ENCODE measurements around the gene ITM2C.

The ITM2C gene, protein sequence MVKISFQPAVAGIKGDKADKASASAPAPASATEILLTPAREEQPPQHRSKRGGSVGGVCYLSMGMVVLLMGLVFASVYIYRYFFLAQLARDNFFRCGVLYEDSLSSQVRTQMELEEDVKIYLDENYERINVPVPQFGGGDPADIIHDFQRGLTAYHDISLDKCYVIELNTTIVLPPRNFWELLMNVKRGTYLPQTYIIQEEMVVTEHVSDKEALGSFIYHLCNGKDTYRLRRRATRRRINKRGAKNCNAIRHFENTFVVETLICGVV

DNA sequence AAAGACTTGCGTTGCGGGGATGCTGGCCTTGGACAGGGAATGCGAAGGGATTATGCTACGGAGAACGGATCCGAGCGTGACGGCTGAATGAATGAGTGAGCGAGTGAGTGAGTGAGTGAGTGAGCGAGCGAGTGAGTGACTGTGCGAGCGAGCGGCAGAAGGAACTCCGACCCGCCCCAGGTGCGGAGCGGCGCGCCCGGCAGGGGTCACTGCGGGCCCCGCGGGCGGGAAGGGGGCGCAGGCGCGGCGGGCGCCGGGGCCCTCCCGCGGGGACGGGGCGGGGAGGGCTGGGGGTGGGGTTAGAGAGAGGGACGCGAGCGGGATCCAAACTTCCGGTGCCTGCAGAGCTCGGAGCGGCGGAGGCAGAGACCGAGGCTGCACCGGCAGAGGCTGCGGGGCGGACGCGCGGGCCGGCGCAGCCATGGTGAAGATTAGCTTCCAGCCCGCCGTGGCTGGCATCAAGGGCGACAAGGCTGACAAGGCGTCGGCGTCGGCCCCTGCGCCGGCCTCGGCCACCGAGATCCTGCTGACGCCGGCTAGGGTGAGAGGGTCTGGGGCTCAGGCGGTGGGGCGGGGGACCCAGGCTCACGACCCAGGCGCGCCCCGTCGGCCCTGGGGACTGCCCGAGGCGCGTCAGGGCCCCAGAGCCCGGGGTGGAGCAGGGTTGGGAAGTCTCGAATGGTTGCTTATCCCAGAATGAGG, at the start of gene ITM2C:
TSS of gene ITM2C (plus strand) at position 338 of the 702 bp plus-strand sequence. CDS start at position 422, 84 bp downstream.
- DNase-seq (ENCODE audit: low spot score): peak; percentile 95

DNA sequence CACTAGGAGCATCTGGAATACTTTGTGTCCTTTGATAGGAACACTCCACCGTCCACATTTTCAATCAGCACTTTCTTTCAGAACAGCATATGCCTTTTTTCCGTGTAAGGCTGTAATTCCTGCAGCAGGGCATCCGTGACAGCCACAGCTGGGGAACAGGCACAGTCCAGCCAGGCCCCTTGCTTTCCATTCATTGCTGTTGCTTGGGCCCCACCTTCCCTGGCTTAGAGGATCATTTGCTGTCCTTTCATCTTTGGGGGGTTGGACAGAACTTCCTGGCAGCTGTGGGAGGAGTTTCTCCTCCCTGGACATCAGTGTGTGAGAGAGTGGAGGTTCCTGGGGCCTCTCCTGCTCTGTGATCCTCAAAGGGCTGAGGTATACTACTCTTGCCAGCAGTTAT, 49.7 kb upstream of the ITM2C start:
- no peak for DNase-seq (ENCODE audit: low spot score)

DNA sequence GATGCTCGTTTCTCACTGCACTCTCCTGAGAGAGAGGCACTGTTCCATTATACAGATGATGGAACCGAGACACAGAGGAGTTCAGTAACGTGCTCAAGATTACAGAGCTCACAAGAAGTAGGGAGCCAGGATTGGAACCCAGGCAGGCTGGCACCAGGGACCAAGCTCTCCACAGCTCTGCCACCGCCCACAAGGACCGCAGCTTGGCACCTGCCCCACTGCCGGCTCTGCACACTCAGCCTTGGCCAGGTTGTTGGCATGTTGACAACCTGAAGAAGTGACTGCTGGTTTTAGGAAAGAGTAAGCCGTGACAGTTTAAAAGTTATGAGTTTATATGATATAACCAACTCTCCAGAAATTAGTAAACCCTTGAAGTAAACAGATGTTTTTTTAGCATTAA, 48.0 kb upstream of the ITM2C start:
- no peak for DNase-seq (ENCODE audit: low spot score)

DNA sequence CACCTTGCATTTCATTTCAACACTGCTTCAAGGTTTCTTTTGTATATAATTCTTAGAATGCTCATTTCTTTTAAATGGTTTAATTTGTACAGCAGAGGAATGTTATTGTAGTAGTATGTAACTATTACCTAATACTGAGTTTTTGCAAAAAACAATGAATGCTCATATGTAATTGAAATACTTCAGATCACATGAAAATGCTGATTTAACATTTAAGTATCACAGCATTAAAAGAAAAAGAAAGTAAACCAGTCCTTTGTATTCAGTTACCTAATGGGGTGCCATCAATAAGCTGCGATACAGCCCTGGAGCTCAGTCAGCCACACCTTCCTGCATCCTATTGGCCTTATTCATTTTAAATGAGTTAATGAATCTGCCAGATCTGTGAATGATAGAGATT, 45.3 kb upstream of the ITM2C start:
- DNase-seq (ENCODE audit: low spot score): no peak

DNA sequence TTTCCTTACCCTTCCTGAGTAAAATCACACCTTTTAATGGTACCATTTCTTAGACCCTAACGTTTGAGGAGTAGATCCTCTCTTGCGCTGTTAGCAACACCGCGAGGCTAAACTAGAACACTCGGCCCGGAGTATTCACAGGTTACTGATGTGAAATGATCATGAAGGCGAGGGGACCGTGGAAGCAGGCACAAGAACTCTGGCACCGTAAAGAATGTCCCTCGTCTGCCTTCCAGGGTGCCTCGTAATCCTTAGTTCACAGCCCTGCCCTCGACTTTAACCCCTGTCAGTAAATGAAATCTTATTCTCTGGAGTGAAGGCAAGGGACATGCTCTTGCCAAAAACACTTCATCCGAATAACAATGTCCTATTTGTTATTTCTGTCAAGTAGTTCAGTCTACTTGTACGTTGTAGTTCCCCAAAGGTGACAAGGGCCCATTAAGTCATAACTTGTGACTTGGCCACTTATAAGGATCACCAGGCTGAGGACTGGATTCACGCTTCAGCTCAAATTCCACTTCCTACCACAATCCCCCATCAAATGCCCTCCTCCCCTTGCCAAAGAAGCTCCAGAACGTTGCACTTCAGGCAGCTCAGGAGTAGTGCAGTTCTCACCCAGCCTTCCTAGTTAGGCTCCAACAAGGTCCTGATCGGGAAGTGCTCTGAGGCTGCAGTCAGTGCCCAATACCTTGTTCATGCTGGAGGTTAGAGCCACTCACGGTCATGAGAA, 43.3 kb upstream of the ITM2C start:
- DNase-seq (ENCODE audit: low spot score): no peak

DNA sequence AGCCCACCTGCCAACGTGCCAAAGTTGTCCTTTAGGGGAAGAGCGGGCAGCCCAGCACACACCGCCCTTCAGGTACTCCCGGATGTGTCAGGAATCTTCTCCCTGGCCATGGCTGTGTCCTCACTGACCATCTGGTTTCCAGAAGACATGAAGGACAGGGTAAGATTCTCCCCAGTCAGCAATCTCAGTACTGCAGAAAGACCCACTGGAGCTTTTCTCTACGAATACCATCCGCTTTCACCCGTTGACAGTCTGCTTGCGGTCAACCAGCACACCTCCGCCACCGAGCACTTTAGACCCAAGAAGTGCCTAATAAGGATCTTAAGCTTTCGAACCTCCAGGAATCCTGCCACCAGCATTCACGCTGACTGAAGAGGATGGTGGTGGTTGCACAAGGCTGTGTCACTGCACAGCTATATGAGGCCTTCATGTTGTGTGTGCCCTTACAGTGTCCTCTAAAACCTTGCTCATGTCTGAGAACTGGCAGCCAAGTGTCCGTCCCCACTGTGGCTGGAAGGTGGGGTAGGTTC, 42.7 kb upstream of the ITM2C start:
- no peak for DNase-seq (ENCODE audit: low spot score)

DNA sequence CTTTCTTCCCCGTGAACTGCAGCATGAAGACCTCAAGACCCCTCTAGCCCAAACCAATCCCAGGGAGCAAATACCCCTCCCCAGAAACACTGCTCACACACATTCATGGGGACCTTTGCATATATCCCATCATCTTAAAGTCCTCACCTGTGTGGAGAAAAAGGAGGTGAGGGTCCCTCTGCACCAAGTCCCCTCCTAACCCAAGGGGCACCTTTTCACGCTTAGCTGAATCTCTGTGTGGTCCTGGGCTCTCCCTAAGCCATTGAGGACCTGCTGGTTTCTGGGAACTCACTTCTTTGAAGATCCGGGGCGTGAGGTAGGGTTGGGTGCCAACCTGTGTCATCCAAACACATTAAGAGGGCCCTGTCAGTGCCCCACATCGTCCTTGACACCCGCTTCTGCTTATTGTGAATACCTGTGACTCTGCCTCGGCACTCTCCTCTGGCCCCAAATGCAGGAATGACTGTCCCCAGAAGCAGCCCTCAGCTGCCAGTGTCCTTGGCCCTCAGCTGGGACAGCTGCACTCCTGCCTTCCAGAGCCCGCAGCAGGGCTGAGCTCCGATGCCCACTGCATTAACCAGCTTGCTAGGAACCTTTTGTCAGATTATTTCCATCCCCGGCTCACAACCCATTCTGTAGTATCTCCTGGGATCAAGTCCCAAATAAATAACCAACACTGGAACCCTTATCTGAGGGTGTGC, 41.3 kb upstream of the ITM2C start:
- no peak for DNase-seq (ENCODE audit: low spot score)

DNA sequence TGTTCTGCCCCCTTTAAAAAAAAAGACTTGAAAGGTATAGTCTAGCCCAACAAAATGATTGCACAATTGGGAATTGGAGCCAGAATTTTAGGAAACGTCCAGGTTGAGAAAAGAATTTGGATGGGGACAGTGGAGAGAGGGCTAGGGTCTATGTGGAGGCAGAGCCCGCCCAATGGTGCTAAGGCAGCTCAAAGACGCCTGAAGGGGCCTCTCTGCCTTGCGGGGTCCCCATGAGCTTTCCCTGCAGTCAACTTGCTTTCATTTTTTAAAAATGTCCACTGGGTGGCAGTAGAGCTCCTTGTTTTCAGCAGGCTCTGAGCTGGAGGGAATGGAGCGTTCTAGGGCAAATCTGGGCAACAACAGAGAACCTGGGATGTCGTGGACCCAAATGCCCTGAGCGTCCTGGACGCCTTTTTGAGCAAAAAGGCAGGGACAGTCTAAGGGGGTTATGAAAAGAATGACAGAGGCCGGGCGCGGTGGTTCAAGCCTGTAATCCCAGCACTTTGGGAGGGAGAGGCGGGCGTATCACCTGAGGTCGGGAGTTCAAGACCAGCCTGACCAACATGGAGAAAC, 40.2 kb upstream of the ITM2C start:
- DNase-seq (ENCODE audit: low spot score): peak; percentile 80

DNA sequence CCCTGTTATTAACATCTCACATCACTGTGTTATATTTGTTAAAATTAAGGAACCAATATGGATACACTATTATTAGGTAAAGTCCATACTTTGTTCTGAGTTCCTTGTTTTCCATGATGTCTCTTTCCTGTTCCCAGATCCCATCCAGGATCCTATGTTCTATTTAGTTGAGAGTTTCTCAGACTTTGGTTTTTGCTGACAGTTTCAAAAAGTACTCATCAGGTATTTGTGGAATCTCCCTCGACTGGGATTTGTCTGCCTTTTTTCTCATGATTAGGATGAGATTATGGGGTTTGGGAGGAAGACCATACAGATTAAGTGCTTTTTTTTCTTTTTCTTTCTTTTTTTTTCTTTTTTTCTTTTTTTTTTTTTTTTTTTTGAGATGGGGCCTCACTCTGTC, 39.4 kb upstream of the ITM2C start:
- no peak for DNase-seq (ENCODE audit: low spot score)

DNA sequence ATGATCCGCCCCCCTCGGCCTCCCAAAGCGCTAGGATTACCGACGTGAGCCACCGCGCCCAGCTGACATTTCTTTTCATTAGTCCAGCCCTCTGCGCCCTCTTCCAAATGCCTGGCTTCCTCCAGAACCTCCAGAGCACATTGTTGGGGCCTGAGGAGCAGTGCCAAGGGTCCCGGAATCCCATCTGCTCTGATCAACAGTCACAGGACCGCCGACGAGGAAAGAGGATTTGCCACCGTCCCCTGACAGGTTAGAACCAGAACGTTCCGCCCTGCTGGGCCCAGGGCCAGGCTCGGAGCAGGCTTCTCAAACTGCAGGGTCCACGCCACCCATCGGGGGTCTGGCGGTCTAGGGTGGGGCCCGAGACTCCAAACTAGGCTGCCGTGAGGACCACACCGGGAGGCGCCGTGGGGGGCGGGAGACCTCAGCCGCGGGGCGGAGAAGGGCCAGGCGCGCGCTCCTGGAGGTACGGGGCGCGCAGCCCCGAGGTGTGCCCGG, 36.9 kb upstream of the ITM2C start:
- no peak for DNase-seq (ENCODE audit: low spot score)

DNA sequence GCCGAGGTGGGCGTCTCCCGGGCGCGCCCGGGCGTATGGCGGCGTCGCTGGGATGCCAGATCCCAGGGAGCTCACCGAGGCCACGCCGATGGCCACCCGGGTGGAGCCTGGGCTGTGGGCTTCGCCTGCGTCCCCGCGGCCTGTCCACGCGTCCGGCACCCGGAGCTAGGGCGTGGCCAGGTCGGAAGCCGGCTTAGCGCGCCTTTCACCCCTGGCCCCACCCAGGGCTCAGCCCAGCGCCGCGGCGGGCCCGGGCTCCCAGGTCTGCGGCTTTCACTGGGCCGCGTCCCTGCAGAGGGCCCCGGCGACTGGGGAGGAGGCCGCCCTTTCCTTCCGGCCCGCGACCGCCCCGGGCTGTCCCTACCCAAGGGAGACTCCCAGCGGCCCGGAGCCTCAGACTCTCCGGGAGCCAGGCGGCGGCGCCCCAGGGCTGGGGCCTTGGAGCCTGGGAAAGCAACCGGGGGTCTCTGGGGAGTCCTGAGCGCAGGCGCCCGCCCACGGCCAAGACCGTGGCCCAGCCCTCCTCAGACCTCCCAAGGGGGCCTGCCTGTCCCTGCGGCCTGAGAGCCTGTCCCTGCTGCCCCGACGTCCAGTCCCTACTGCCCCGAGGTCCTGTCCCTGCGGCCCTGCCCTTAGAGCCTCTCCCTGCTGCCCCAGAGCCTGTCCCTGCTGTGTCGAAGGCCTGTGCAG, 36.3 kb upstream of the ITM2C start:
- no peak for DNase-seq (ENCODE audit: low spot score)

DNA sequence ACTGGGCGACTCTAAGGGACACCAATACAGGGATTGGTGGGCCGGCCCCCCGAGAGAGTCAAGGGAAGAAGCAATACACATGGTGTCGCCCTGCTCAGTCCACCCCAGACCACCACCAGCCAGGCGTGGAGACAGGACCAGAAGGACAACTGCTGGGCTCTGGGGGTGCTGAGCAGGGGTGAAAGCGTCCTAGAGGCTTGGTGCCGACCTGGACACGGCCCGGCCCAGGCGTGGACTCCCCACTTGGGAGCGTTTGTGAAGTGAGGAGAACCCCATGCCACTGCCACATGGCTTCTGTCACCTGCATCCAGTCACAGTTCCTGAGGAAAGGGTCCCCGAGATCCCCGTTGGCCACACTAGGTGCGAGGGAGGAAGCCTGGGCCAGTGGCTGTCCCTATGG, 35.4 kb upstream of the ITM2C start:
- DNase-seq (ENCODE audit: low spot score): no peak

DNA sequence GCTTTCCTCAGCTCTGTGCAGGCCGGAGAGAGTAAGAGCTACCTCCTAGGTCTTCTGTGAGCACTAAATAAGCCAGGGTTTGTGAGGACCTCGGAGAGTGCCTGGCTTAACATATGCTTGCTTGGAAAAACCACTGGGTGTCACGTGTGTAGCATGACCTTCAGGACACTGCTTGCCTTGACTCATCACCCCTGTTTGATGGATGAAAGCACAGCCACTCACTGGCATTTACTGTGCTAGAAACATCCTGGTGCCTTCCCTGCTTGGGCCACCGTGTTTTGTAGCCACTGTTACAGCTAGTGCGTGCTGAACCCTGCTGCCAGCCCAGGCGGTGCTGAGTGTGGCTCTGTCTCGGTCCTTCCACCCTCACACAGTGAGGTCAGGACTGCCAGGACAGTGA, 34.8 kb upstream of the ITM2C start:
- DNase-seq (ENCODE audit: low spot score): no peak

DNA sequence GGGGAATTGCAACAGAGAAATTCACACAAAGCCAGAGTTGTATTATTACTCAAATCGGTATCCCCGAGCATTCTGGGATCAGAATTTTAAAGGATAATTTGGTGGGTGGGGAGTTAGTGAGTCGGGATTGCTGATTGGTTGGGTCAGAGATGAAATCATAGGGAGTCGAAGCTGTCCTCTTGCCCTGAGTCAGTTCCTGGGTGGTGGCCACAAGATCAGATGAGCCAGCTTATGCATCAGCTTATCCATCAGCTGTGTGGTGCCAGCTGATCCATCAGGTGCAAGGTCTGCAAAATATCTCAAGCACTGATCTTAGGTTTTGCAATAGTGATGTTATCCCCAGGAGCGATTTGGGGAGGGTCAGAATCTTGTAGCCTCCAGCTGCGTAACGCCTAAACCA, 34.3 kb upstream of the ITM2C start:
- DNase-seq (ENCODE audit: low spot score): no peak

DNA sequence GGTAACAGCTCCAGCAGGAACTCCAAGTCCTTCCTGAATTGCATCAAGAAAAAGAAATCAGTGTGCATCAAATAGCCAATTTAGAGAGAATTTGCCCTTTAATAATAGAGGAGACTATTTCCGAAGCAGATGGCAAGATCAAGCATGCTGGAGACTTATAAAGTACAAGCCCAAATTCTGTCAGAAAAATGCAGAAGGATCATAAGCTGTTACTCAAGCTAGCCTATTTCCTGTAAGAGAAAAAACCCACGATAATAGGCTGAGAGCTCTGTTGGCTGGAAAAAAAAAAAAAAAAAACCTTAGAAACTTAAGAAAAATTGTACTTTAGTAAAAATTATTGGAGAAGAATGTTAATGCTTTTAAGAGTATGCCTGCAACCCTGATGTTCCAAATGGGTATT, 24.4 kb upstream of the ITM2C start:
- no peak for DNase-seq (ENCODE audit: low spot score)

DNA sequence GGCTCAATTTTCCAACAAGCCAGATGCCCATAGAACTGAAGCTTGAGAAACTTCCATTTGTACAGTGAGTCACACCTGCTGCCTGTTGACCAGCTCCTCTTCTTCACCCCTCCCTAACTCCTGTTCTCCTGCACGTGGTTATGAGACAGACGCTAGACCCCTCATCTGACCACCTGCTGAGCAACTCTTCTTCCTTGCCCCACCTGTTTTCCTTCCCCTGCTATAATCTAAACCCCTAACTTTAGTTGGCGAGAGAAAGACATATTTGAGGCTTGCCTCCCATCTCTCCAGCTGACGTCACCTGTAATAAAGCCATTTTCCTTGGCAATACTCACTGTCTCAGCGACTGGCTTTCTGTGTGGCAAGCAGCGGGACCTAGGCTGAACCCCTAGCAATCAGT, 22.3 kb upstream of the ITM2C start:
- DNase-seq (ENCODE audit: low spot score): no peak

DNA sequence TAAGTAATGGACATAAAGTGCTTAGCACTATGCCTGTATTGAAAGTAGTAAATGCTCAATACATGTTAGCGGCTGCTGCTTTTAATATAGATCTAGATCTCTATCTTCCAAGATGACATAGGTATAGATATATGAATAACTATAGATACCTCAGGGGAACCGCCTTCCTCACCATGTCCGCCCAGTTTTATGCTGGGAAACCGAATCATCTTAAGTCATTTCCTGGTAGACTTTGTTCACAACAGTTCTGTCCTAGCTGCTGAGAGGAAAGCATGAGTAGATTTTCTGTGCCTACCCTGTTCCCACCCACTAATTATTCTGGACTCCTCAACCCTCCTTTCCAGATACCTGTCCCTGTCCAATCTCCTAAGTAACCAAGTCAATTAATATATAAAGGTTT, 21.6 kb upstream of the ITM2C start:
- DNase-seq (ENCODE audit: low spot score): no peak

DNA sequence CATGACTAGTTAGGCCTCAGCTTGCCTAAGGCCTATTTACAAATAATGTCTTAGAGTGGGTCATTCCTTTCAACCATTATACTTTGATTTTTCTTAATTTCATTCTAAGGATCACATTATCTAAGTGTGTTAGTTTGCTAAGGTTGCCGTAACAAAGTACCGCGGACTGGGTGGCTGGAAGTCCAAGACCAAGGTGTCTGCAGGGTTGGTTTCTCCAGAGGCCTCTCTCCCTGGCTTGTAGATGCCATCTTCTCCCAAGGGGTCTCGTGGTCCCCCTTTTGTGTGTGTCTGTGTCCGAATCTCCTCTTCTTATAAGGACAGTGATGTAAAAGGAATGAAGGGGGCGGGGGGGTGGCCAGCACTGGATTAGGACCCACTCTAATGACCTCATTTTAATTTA, 18.4 kb upstream of the ITM2C start:
- no peak for DNase-seq (ENCODE audit: low spot score)

DNA sequence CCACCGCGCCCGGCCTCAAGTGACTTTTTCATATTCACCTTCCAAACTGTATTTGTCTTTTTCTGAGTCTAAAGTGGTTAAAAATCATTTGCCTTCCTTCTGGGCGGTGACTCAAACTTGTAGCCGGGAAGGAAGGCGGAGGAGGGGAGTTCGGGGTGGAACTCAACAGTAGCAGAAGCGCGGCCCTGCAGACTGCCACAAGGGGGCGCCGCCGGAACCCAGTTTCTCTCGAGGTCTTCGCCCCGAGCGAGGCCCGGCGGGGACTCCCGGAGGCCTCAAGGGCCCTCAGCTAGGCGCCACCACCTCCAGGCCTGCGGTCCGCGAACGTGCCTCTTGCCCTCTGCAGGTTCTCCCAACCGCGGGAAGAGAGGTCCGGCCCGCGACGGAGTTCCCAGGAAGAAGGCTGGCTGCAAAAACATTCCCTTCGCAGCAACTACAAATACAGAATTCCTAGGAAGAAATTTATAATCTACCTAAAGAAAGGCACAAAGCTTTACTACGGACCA, 16.8 kb upstream of the ITM2C start:
- DNase-seq (ENCODE audit: low spot score): peak; percentile 91

DNA sequence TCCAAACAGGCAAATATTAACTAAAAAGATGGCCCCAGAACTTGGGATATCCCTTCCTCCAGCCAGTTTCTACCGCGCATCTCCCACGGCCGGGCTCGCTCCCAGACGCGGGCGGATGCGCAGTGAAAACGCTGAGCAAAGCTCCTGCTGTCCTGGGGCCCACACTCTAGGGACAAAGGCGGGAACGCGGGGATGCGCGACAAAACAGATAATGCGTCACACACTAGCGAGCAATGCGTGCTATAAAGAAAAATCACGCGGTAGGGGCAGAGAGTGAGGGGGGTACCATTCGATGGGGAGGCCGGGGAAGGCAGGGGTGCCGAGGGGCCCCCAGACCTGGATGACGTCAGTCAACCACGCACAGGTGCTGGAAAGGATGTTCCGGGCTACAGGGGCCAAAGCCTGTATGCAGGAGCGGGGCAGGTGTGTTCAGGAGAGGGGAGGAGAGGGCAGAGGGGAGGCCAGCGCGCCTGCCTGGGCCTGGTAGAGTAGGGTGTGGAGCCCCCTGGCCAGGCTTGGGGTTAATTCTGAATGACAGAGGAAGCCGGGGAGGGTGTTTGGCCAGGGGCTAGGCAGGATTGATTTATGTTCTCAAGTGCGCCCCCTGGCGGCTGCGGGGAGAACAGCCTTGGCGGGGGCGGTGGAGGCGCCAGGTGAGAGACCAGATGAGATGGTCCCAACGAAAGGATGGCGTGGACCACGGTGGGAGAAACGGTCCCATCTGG, 14.9 kb upstream of the ITM2C start:
- DNase-seq (ENCODE audit: low spot score): peak; percentile 46

DNA sequence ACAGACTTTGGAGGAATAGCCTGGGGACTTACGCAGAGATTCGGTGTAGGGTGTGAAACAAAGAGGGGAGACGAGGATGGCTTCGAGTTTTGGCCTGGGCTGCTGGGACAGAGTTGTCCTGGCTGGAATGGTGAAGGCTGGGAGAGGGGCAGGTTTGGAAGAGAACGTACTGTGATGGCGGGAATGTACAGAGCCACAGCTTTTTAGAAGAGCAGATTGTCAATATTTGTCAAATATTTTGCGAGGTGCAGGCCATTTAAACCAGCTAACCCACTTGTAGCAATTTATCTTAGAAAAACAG, 14.4 kb upstream of the ITM2C start:
- DNase-seq (ENCODE audit: low spot score): no peak
